ENCODE measurements around the gene BAG2.

BAG2 gene

DNA sequence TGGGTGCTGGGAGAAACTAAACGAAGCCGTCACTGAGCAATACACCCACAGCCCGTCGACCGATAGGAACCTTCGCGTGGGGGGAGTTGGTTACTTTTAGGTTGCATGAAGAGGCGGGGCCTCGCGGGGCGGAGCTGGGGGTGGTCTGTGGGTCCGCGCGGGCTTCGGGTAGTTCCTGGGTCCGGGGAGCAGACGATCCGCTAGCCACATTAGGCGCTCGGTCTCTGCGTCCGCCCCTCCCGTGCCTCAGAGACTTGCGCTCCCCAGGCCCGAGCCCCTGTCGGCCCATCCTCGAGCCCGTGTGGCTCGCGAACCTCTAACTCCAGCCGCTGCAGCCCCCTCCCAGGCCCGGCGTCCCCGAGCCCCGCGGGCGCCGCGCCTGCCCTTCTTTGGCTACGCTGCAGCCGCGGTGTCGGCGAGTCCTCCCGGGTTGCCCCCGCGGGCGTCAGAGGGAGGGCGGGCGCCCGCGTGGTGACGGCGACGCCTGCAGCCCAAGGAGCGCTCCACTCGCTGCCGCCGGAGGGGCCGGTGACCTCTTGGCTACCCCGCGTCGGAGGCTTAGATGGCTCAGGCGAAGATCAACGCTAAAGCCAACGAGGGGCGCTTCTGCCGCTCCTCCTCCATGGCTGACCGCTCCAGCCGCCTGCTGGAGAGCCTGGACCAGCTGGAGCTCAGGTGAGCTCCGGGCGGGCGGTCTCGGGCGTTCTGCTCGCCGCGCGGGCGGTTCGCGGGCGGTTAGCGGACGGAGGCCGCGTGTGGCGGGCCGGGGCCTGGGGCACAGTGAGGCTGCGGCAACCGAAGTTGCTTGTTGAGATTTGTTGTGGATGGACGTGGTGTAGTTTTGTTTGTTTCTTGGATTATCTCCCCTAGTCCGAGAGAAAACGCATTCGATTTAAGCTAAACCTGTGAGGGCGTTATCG, at the start of gene BAG2:
BAG2 (plus strand) TSS at position 191 of the 920 bp plus-strand sequence; CDS start at position 563, 372 bp downstream.
- Histone ChIP-seq H3K27ac (ENCODE audit: low read depth, low read length) (peak within 1 kb of the TSS; percentile 64; the same call in 1 of the 2 replicates), H3K9me3 (ENCODE audit: control insufficient read depth, insufficient read depth, low read depth, low read length) (no peaks in the 10 kb centered on the region), H3K4me1 (ENCODE audit: control insufficient read depth, insufficient read depth, low read length) (peaks cover 30% of the 10 kb centered on the region), H3K4me3 (ENCODE audit: low read depth, low read length) (peak within 1 kb of the TSS; percentile 75), H3K36me3 (ENCODE audit: control insufficient read depth, insufficient read depth, low read length) (peaks cover 8% of the 10 kb centered on the region), H3K27me3 (ENCODE audit: control insufficient read depth, insufficient read depth, low read length) (peaks cover 3% of the 10 kb centered on the region; the same call in 1 of the 2 replicates), H3K9ac (ENCODE audit: low read length) (peak within 1 kb of the TSS; percentile 85)

DNA sequence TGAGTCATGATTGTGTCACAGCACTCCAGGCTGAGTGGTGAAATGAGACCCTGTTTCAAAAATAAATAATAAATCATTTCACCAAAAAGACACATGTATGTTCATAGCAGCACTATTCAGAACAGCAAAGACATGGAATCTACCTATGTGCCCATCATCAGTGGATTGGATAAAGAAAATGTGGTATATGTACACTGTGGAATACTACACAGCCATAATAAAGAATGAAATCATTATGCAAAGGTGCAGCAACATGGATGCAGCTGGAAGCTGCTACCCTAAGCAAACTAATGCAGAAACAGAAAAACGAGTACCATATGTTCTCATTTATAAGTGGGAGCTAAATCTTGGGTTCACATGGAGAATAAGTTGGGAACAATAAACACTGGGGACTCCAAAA, 49.0 kb upstream of the BAG2 start:
- Histone ChIP-seq H3K27ac (ENCODE audit: low read depth, low read length) (no peak overlapping the region), H3K9me3 (ENCODE audit: control insufficient read depth, insufficient read depth, low read depth, low read length) (peaks cover 4% of the 10 kb centered on the region; the same call in 1 of the 2 replicates), H3K4me3 (ENCODE audit: low read depth, low read length) (no peak overlapping the region), H3K9ac (ENCODE audit: low read length) (no peak overlapping the region), H3K36me3 (ENCODE audit: control insufficient read depth, insufficient read depth, low read length) (peaks cover 3% of the 10 kb centered on the region; the same call in 1 of the 2 replicates), H3K27me3 (ENCODE audit: control insufficient read depth, insufficient read depth, low read length) (no peaks in the 10 kb centered on the region), H3K4me1 (ENCODE audit: control insufficient read depth, insufficient read depth, low read length) (no peaks in the 10 kb centered on the region)

DNA sequence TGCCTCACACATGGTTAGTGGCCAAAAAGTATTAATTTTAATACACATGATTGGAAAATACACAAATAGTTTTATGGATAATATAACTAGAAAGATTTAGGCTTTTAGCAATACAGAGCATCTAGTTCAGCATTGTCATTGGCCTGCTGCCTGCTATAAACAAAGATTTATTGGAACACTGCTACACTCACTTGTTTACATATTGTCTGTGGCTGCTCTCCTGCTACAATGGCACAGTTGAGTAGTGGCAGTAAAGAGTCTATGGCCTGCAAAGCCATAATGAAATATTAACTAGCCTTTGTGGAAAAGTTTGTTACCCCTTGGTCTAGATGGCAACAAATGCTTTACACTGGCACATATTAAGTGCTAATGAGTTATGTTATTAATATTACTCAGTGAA, 44.4 kb upstream of the BAG2 start:
- H3K36me3 ChIP-seq (ENCODE audit: control insufficient read depth, insufficient read depth, low read length), result peaks cover 3% of the 10 kb centered on the region; the same call in 1 of the 2 replicates
- H3K9ac ChIP-seq (ENCODE audit: low read length), result no peak overlapping the region
- H3K9me3 ChIP-seq (ENCODE audit: control insufficient read depth, insufficient read depth, low read depth, low read length), result 0 out of 2 replicates have a peak, but pooled peaks cover under 1% of the 10 kb centered on the region
- no peaks in the 10 kb centered on the region for H3K27me3 ChIP-seq (ENCODE audit: control insufficient read depth, insufficient read depth, low read length)
- H3K4me1 ChIP-seq (ENCODE audit: control insufficient read depth, insufficient read depth, low read length), result no peaks in the 10 kb centered on the region
- no peak overlapping the region for H3K4me3 ChIP-seq (ENCODE audit: low read depth, low read length)
- H3K27ac ChIP-seq (ENCODE audit: low read depth, low read length), result no peak overlapping the region

- Histone ChIP-seq H3K9ac (ENCODE audit: low read length) (no peak overlapping the region), H3K4me3 (ENCODE audit: low read depth, low read length) (no peak overlapping the region), H3K27ac (ENCODE audit: low read depth, low read length) (no peak overlapping the region), H3K36me3 (ENCODE audit: control insufficient read depth, insufficient read depth, low read length) (peaks cover 22% of the 10 kb centered on the region), H3K4me1 (ENCODE audit: control insufficient read depth, insufficient read depth, low read length) (no peaks in the 10 kb centered on the region), H3K27me3 (ENCODE audit: control insufficient read depth, insufficient read depth, low read length) (no peaks in the 10 kb centered on the region), H3K9me3 (ENCODE audit: control insufficient read depth, insufficient read depth, low read depth, low read length) (no peaks in the 10 kb centered on the region)
These were observed 41.4 kb upstream of the BAG2 start for GRCh38 chr6:57130661-57131177.

DNA sequence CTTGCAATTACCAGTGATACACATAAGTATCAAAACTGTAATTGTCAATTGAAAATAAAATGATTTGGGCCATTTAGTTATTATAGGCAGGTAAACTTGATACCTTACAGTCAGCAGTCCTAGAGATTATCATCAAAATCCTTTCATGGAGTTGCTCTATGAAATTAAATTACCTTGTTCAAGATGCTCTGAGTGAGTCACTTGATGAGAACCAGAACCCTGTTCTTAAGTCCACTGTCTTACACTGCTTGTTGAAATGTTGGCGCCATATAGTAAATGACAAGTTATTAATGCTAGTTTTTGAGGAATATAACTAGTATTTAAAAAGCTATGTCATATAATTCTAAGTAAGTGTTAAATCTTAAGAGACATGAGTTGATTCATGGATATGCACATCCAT, 37.2 kb upstream of the BAG2 start:
- no peak overlapping the region for H3K4me3 ChIP-seq (ENCODE audit: low read depth, low read length)
- H3K9me3 ChIP-seq (ENCODE audit: control insufficient read depth, insufficient read depth, low read depth, low read length), result no peaks in the 10 kb centered on the region
- H3K9ac ChIP-seq (ENCODE audit: low read length), result no peak overlapping the region
- H3K36me3 ChIP-seq (ENCODE audit: control insufficient read depth, insufficient read depth, low read length), result peaks cover 37% of the 10 kb centered on the region
- no peaks in the 10 kb centered on the region for H3K4me1 ChIP-seq (ENCODE audit: control insufficient read depth, insufficient read depth, low read length)
- H3K27ac ChIP-seq (ENCODE audit: low read depth, low read length), result no peak overlapping the region
- H3K27me3 ChIP-seq (ENCODE audit: control insufficient read depth, insufficient read depth, low read length), result no peaks in the 10 kb centered on the region

GRCh38 chr6:57135885-57136284, 36.2 kb upstream of the BAG2 start:
- H3K4me3 ChIP-seq (ENCODE audit: low read depth, low read length), result no peak overlapping the region
- H3K27me3 ChIP-seq (ENCODE audit: control insufficient read depth, insufficient read depth, low read length), result no peaks in the 10 kb centered on the region
- H3K27ac ChIP-seq (ENCODE audit: low read depth, low read length), result no peak overlapping the region
- H3K9me3 ChIP-seq (ENCODE audit: control insufficient read depth, insufficient read depth, low read depth, low read length), result no peaks in the 10 kb centered on the region
- no peak overlapping the region for H3K9ac ChIP-seq (ENCODE audit: low read length)
- H3K4me1 ChIP-seq (ENCODE audit: control insufficient read depth, insufficient read depth, low read length), result no peaks in the 10 kb centered on the region
- peaks cover 37% of the 10 kb centered on the region for H3K36me3 ChIP-seq (ENCODE audit: control insufficient read depth, insufficient read depth, low read length)

GRCh38 chr6:57137350-57137749, 34.8 kb upstream of the BAG2 start:
- Histone ChIP-seq H3K27me3 (ENCODE audit: control insufficient read depth, insufficient read depth, low read length) (no peaks in the 10 kb centered on the region), H3K9ac (ENCODE audit: low read length) (no peak overlapping the region), H3K4me1 (ENCODE audit: control insufficient read depth, insufficient read depth, low read length) (no peaks in the 10 kb centered on the region), H3K4me3 (ENCODE audit: low read depth, low read length) (no peak overlapping the region), H3K36me3 (ENCODE audit: control insufficient read depth, insufficient read depth, low read length) (peaks cover 49% of the 10 kb centered on the region), H3K27ac (ENCODE audit: low read depth, low read length) (no peak overlapping the region), H3K9me3 (ENCODE audit: control insufficient read depth, insufficient read depth, low read depth, low read length) (no peaks in the 10 kb centered on the region)

DNA sequence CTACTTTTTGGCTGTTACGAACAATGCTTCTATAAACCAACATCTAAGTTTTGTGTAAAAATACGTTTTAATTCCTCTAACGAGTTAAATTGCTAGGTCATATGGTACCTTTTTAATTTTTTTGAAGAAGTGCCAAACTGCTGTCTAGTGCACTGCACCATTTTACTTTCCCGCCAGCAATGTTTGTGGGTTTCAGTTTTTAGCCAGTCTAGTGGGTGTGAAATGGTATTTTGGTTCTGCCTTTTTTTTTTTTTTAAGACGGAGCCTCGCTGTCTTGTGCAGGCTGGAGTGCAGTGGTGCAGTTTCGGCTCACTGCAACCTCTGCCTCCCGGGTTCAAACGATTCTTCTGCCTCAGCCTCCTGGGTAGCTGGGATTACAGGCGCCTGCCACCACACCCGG, 34.1 kb upstream of the BAG2 start:
- no peaks in the 10 kb centered on the region for H3K9me3 ChIP-seq (ENCODE audit: control insufficient read depth, insufficient read depth, low read depth, low read length)
- no peak overlapping the region for H3K27ac ChIP-seq (ENCODE audit: low read depth, low read length)
- peaks cover 46% of the 10 kb centered on the region for H3K36me3 ChIP-seq (ENCODE audit: control insufficient read depth, insufficient read depth, low read length)
- H3K27me3 ChIP-seq (ENCODE audit: control insufficient read depth, insufficient read depth, low read length), result no peaks in the 10 kb centered on the region
- H3K4me1 ChIP-seq (ENCODE audit: control insufficient read depth, insufficient read depth, low read length), result no peaks in the 10 kb centered on the region
- no peak overlapping the region for H3K4me3 ChIP-seq (ENCODE audit: low read depth, low read length)
- no peak overlapping the region for H3K9ac ChIP-seq (ENCODE audit: low read length)

DNA sequence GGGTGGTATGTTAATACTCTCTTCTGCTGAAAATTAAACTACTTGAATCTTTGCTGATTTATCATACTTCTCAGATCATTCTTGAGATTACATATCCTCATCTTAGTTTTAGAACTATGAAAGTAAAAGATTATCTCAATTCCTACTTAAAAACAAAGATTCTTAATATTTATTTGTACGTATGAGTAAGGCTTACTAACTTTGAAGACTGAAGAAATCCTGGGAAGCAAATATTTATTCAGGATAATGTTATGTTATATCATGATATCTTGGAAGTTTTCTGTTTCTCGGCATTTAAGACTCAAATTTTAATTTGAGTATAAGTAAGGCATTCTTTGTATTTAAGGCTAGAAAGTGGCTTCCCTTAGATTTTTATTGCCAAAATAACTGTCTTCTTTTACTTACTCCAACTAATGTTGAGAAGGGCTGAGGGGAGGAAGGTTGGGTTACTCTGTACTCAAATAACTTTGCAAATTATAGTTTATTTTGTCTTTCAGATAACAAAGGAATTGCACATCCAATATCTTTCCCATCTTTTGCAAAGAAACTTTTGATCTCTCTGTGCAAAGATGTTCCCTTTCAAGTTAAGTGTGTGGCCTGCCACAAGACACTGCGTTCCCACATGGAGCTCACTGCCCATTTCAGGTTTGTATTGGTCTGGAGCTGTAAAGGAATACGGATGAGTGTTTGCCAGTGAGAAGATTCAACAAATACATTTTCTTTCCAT, 30.5 kb upstream of the BAG2 start:
- Histone ChIP-seq H3K4me1 (ENCODE audit: control insufficient read depth, insufficient read depth, low read length) (no peaks in the 10 kb centered on the region), H3K4me3 (ENCODE audit: low read depth, low read length) (no peak overlapping the region), H3K36me3 (ENCODE audit: control insufficient read depth, insufficient read depth, low read length) (peaks cover 32% of the 10 kb centered on the region), H3K27me3 (ENCODE audit: control insufficient read depth, insufficient read depth, low read length) (no peaks in the 10 kb centered on the region), H3K27ac (ENCODE audit: low read depth, low read length) (no peak overlapping the region), H3K9me3 (ENCODE audit: control insufficient read depth, insufficient read depth, low read depth, low read length) (no peaks in the 10 kb centered on the region), H3K9ac (ENCODE audit: low read length) (no peak overlapping the region)

DNA sequence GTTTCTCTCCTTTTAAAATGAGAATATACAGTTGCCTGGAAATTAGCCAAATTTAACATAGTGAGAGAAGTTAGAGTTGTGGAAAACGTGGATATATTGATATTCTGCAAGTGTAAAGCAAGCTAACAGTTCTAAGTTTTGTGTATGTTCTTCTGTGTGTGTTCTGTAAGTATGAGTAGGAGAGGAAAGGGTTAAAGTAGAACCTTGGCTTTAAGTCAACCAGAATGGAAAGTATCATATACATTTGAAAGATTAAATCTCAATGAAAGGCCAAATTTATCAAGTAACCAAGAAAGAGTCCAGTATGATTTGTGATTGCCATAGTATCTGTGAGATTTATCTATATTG, 30.0 kb upstream of the BAG2 start:
- Histone ChIP-seq H3K4me3 (ENCODE audit: low read depth, low read length) (no peak overlapping the region), H3K27ac (ENCODE audit: low read depth, low read length) (no peak overlapping the region), H3K9me3 (ENCODE audit: control insufficient read depth, insufficient read depth, low read depth, low read length) (no peaks in the 10 kb centered on the region), H3K9ac (ENCODE audit: low read length) (no peak overlapping the region), H3K27me3 (ENCODE audit: control insufficient read depth, insufficient read depth, low read length) (no peaks in the 10 kb centered on the region), H3K4me1 (ENCODE audit: control insufficient read depth, insufficient read depth, low read length) (no peaks in the 10 kb centered on the region), H3K36me3 (ENCODE audit: control insufficient read depth, insufficient read depth, low read length) (peaks cover 31% of the 10 kb centered on the region)

- H3K9ac ChIP-seq (ENCODE audit: low read length), result no peak overlapping the region
These were observed 28.4 kb upstream of the BAG2 start for GRCh38 chr6:57143690-57144089.

More at GRCh38 chr6:57143690-57144089, 28.4 kb upstream of the BAG2 start:
- no peaks in the 10 kb centered on the region for H3K9me3 ChIP-seq (ENCODE audit: control insufficient read depth, insufficient read depth, low read depth, low read length)
- no peak overlapping the region for H3K4me3 ChIP-seq (ENCODE audit: low read depth, low read length)
- peaks cover 40% of the 10 kb centered on the region for H3K36me3 ChIP-seq (ENCODE audit: control insufficient read depth, insufficient read depth, low read length)
- H3K4me1 ChIP-seq (ENCODE audit: control insufficient read depth, insufficient read depth, low read length), result no peaks in the 10 kb centered on the region
- no peaks in the 10 kb centered on the region for H3K27me3 ChIP-seq (ENCODE audit: control insufficient read depth, insufficient read depth, low read length)
- H3K27ac ChIP-seq (ENCODE audit: low read depth, low read length), result no peak overlapping the region

Measured in HUES6 (cell line).